ENCODE data around the gene CLSTN2. TPM values are rescaled to one million over a fixed set of nuclear protein-coding genes. Genes with fewer than 3 reads are reported as not detected.

Gene CLSTN2
- total and polyA plus RNA-seq, 2 of the 4 experiments (the other 2 are of a cell fraction): under 0.01 to 0.07 TPM

DNA sequence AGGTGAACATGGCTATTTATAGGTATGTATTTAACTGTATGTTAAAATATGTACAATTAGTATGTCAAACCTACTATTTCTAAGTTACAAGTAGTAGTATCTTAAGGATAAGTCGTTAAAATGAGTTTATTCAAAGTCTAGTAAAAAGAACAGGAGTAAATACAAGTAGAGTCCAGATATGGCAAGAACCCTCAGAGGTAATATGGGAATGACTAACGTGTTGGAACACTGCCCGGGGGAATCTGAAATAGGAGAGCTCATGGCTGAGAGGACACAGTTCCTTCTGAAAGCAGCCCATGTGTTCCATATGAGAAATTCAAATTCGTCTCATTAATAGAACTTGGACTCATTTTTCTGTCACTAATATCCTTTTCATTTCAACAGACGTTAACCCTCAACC lies 158.8 kb downstream of the CLSTN2 start:
- no CpG with 5 or more reads among the region's 5 CpGs for WGBS, 2 experiments (ENCODE audit: extremely low coverage in 2 of 2, insufficient read length in 1 of 2)
- H3K4ac ChIP-seq (ENCODE audit: low read depth, low read length): no peak overlapping the region
- in situ Hi-C loops (cut with MboI; ENCODE audit: low sequenced_read_pairs): no loop called here
- no peak overlapping the region for H4K91ac ChIP-seq (ENCODE audit: insufficient read depth, low read depth, low read length)
- H3K79me1 ChIP-seq (ENCODE audit: low read depth in 1 of 2, low read length in 2 of 2): no peaks in the 10 kb centered on the region
- H3K23ac ChIP-seq (ENCODE audit: low read depth, low read length): no peak overlapping the region
- H3K4me2 ChIP-seq (ENCODE audit: low read depth, low read length): no peak overlapping the region
- H4K8ac ChIP-seq (ENCODE audit: low read depth in 2 of 2, low read length in 2 of 2): no peak overlapping the region
- no peak overlapping the region for H2BK120ac ChIP-seq (ENCODE audit: low read depth, low read length)
- no peak overlapping the region for H2AK5ac ChIP-seq (ENCODE audit: low read depth, low read length)
- H4K20me1 ChIP-seq (ENCODE audit: insufficient read depth, low read length): no peaks in the 10 kb centered on the region
- H2BK15ac ChIP-seq (ENCODE audit: low read depth, low read length): no peak overlapping the region
- no peaks in the 10 kb centered on the region for H3K27me3 ChIP-seq (ENCODE audit: control insufficient read depth, insufficient read depth, low read length)
- BruUV-seq (replicated peaks): no TSS peak
- TF ChIP-seq MXI1 (IDR thresholded peaks at IDR 0.05; ENCODE audit: borderline replicate concordance, low read depth, low read length): no peak
- TF ChIP-seq, protein P1, sequence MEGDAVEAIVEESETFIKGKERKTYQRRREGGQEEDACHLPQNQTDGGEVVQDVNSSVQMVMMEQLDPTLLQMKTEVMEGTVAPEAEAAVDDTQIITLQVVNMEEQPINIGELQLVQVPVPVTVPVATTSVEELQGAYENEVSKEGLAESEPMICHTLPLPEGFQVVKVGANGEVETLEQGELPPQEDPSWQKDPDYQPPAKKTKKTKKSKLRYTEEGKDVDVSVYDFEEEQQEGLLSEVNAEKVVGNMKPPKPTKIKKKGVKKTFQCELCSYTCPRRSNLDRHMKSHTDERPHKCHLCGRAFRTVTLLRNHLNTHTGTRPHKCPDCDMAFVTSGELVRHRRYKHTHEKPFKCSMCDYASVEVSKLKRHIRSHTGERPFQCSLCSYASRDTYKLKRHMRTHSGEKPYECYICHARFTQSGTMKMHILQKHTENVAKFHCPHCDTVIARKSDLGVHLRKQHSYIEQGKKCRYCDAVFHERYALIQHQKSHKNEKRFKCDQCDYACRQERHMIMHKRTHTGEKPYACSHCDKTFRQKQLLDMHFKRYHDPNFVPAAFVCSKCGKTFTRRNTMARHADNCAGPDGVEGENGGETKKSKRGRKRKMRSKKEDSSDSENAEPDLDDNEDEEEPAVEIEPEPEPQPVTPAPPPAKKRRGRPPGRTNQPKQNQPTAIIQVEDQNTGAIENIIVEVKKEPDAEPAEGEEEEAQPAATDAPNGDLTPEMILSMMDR (conservative IDR thresholded peaks at IDR 0.05; ENCODE audit: low read depth, low read length): no peak
- no peak for TF ChIP-seq BHLHE40 (IDR thresholded peaks at IDR 0.05; ENCODE audit: low read depth, low read length)
- no peak for TF ChIP-seq ELK1 (IDR thresholded peaks at IDR 0.05; ENCODE audit: borderline replicate concordance, low read depth, low read length)
- no peak for TF ChIP-seq NFE2L2 (IDR thresholded peaks at IDR 0.05; ENCODE audit: low read depth, low read length)
- no peak for TF ChIP-seq POLR2A (IDR thresholded peaks at IDR 0.05; ENCODE audit: low read depth, low read length)
- no peak for TF ChIP-seq CHD1 (IDR thresholded peaks at IDR 0.05; ENCODE audit: low read depth, low read length)
- TF ChIP-seq SMC3 (IDR thresholded peaks at IDR 0.05; ENCODE audit: low read depth, low read length): no peak
- H3K9me3 ChIP-seq (ENCODE audit: control insufficient read depth, insufficient read depth, low read length): peaks cover 2% of the 10 kb centered on the region
- no peak for ATAC-seq (ENCODE audit: low read depth)
- dilution Hi-C loops (cut with HindIII; ENCODE audit: low sequenced_read_pairs, unreplicated experiment): no loop called here
- H3K4me1 ChIP-seq (ENCODE audit: control insufficient read depth, insufficient read depth, low read length): no peaks in the 10 kb centered on the region
- H2BK20ac ChIP-seq (ENCODE audit: low read depth, low read length): no peak overlapping the region
- DNase-seq: peak; percentile 46
- H3K27ac ChIP-seq (ENCODE audit: insufficient read depth, low read length): no peak overlapping the region
- intact Hi-C loops (cut with micrococcal nuclease): no loop called here
- no peak overlapping the region for H3K9ac ChIP-seq (ENCODE audit: low read depth, low read length)
- no peak overlapping the region for H3K56ac ChIP-seq (ENCODE audit: extremely low read depth, insufficient read depth, low read length)
- no peak overlapping the region for H2AK9ac ChIP-seq (replicated peaks; ENCODE audit: low read depth, low read length, poor library complexity)
- no peaks in the 10 kb centered on the region for H3K9me1 ChIP-seq (ENCODE audit: insufficient read depth, low read length)
- ChIA-PET CTCF (no interaction called here), POLR2A (ENCODE audit: unreplicated experiment) (no interaction called here)
- H2AFZ ChIP-seq (replicated peaks; ENCODE audit: low read length, poor library complexity): no peak overlapping the region
- no peak overlapping the region for H4K5ac ChIP-seq (ENCODE audit: low read depth, low read length)
- H3K4me3 ChIP-seq (ENCODE audit: insufficient read depth, low read depth, low read length): no peak overlapping the region
- no peak overlapping the region for H3K14ac ChIP-seq (replicated peaks; ENCODE audit: low read depth, low read length)
- H3K36me3 ChIP-seq (ENCODE audit: control insufficient read depth, insufficient read depth, low read length): no peaks in the 10 kb centered on the region
- H2BK5ac ChIP-seq (ENCODE audit: low read depth, low read length, poor library complexity, severe bottlenecking): no peak overlapping the region
- H3K18ac ChIP-seq (ENCODE audit: low read depth, low read length): no peak overlapping the region

Data from IMR-90 (cell line).